GM19043 (cell line): ENCODE data around the gene PLPP3.

Source experiments
- ATAC-seq: cut with Tn5 transposase; IDR thresholded peaks from one replicate; pipeline ENCODE4 v1.9.1; 2021; ENCODE audit warnings: low read depth; ENCODE audit not compliant: unreplicated experiment

The PLPP3 gene

DNA sequence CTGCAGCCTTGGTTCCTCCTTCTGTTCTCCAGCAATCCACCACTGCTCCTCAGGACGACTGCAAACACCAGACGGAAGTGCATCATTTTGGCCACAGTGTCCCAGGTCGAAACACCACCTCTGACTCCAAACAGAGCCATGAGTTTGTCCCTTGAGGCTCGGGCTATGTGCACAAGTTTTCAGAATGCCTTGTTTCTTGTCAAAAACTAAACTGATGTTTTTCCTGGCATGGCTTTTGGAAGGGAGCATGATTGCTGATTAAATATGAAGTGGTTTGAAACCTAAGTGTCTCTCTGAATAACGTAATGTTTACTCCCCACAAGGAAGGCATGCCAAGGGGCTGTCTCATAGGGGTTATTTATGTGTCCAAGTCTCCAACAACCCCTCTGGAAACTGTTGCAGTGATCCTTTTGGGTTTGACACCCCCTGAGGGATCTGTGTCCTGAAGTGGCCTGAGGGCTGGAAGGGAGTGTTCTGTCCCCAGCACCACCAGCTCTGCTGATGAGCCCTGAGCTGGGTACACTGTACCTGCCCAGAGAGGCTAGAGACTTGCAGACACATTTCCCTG is 132.7 kb downstream of the PLPP3 start:
- ATAC-seq, result no peak

DNA sequence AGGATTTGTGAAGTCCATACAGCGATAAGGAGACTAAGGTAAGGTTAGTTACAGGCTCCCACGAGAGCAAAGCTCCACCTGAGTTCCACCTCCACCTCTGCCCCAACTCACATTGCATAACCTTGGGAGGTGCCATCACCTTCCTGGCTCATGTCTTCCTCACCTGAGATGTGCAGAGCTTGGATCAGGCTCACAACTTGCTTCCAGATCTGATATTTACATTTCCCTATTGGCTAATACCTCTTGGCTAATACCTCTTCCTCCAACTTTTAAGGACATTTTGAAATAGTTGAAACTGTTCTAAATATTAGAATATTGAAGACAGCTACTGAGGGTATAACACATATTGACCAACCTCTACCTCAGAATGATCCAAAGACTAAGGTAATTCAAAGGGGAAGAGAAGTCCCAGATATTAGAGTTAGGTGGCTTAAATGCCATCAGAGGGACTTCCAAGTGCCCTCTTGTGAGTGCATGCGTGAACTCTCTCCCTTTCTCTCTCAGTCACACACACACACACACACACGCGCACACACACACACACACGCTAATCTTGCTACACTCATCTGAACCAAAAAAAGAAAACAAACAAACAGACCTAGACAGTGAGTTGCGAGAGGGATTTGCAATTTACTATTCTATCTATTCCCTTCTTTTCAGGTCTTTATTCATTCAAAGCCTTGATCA is 134.3 kb downstream of the PLPP3 start:
- no peak for ATAC-seq
